ENCODE results near the gene PARP14.
"Not testable (repeated sequence)": the region's sequence is repeated elsewhere in the genome, so short reads cannot be mapped to it uniquely, and the experiment has no call there.

The PARP14 gene

GRCh38 chr3:122679882-122680474 lies 661 bp upstream of the PARP14 start:
- no peak for TF ChIP-seq CTCF (IDR thresholded peaks at IDR 0.05; ENCODE audit: low read depth, low read length, missing control alignments)
- H3K4me3 ChIP-seq (ENCODE audit: low read depth, low read length) = peak overlapping the region; percentile 70
- DNase-seq (ENCODE audit: low read depth) = no peak

GRCh38 chr3:122681284-122681973 lies 790 bp downstream of the PARP14 start:
- no peak for TF ChIP-seq CTCF (IDR thresholded peaks at IDR 0.05; ENCODE audit: low read depth, low read length, missing control alignments)
- no peak for DNase-seq (ENCODE audit: low read depth)
- H3K4me3 ChIP-seq (ENCODE audit: low read depth, low read length) = peak overlapping the region; percentile 70

- peak overlapping the region; percentile 70 for H3K4me3 ChIP-seq (ENCODE audit: low read depth, low read length)
- no peak for TF ChIP-seq CTCF (IDR thresholded peaks at IDR 0.05; ENCODE audit: low read depth, low read length, missing control alignments)
- DNase-seq (ENCODE audit: low read depth) = no peak
These were observed 1.4 kb downstream of the PARP14 start for GRCh38 chr3:122681974-122682409.

- not testable (repeated sequence) for DNase-seq (ENCODE audit: low read depth)
- H3K4me3 ChIP-seq (ENCODE audit: low read depth, low read length) = peak overlapping the region; percentile 70
These were observed 2.3 kb downstream of the PARP14 start for GRCh38 chr3:122682778-122683411.

- H3K4me3 ChIP-seq (ENCODE audit: low read depth, low read length) = no peak overlapping the region
- DNase-seq (ENCODE audit: low read depth) = no peak
- no peak for TF ChIP-seq CTCF (IDR thresholded peaks at IDR 0.05; ENCODE audit: low read depth, low read length, missing control alignments)
These were observed 6.7 kb downstream of the PARP14 start for GRCh38 chr3:122687298-122687697.

GRCh38 chr3:122688996-122689395 lies 8.4 kb downstream of the PARP14 start:
- TF ChIP-seq CTCF (IDR thresholded peaks at IDR 0.05; ENCODE audit: low read depth, low read length, missing control alignments) = no peak
- H3K4me3 ChIP-seq (ENCODE audit: low read depth, low read length) = no peak overlapping the region
- no peak for DNase-seq (ENCODE audit: low read depth)

GRCh38 chr3:122689587-122689986 lies 8.9 kb downstream of the PARP14 start:
- no peak for DNase-seq (ENCODE audit: low read depth)
- H3K4me3 ChIP-seq (ENCODE audit: low read depth, low read length) = no peak overlapping the region
- TF ChIP-seq CTCF (IDR thresholded peaks at IDR 0.05; ENCODE audit: low read depth, low read length, missing control alignments) = no peak

Data from GM12864 (cell line).